SJSA1 (cell line): ENCODE results near the gene EVPL. TPM values are rescaled to one million over a fixed set of nuclear protein-coding genes. Genes with fewer than 3 reads are reported as not detected.
A peak's percentile ranks its signal among the peaks of the same experiment; 100 is the strongest.

Source experiments
- DNase-seq, 2 experiments: peaks; one replicate each; pipeline ENCODE4 v3.0.0-alpha.2; 2015 to 2020; ENCODE audit warnings: low spot score in 2 of 2, low read depth in 1 of 2
- H3K27ac ChIP-seq: fragments of 250-450 bp; sonication (Bioruptor Pico); 2 replicates; pipeline ENCODE4 v1.5.1; 2020; ENCODE audit warnings: mild to moderate bottlenecking, moderate library complexity
- H3K27me3 ChIP-seq: fragments of 250-450 bp; sonication (Bioruptor Pico); replicated peaks from 2 replicates; pipeline ENCODE4 v1.5.1; 2020; ENCODE audit warnings: mild to moderate bottlenecking, moderate library complexity
- H3K36me3 ChIP-seq: fragments of 250-450 bp; sonication (Bioruptor Pico); 2 replicates; pipeline ENCODE4 v1.5.1; 2020; ENCODE audit warnings: mild to moderate bottlenecking
- H3K4me1 ChIP-seq: fragments of 250-450 bp; sonication (Bioruptor Pico); replicated peaks from 2 replicates; pipeline ENCODE4 v1.6.1; 2021; ENCODE audit warnings: mild to moderate bottlenecking
- H3K4me3 ChIP-seq: fragments of 250-450 bp; sonication (Bioruptor Pico); 2 replicates; pipeline ENCODE4 v1.5.1; 2020; ENCODE audit warnings: mild to moderate bottlenecking
- H3K9me3 ChIP-seq: fragments of 250-450 bp; sonication (Bioruptor Pico); replicated peaks from 2 replicates; pipeline ENCODE4 v1.5.1; 2020; ENCODE audit warnings: mild to moderate bottlenecking
- total RNA-seq: library from RNA; depleted of rRNA; stranded (reverse); fragments of >200 nt; shearing (Covaris generic); gene quantifications from 2 replicates; pipeline ENCODE4 v1.2.3, GENCODE V29; 2014

Gene EVPL
- total RNA-seq, 1 experiment from 2014 or later = not detected

DNA sequence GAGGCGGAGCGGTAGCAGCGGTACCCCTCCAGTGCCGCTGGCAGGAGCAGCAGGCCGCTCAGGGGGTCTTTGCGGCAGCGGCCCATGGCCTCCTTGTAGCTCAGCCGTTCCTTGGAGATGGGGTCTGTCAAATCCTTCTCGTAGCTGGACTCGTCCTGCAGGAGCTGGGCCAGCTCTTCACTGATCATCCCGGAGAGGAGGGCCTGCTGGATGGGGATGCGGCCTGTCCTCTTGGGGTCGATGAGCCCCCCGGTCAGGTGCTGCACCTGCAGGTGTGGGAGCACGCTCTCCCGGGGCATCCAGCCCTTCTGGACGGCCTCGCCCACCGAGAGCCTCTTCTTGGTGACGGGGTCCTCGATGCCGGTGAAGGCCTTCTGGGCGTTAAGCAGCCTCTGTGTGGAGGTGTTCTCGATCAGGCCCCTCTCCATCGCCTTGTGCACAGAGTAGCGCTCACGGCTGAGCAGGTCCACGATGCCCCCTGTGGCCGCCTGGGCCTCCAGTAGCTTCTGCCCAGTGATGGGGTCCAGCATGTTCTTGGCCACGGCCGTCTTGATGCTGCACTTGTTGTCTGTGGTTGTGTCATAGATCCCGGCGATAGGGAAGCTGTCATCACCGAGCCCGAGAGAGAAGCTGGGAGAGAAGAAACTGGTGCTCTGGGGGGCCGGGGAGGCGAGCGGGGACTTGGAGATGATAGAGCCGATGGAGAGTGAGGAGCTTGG is 19.8 kb downstream of the EVPL start:
- H3K4me1 ChIP-seq = peaks cover 14% of the 10 kb centered on the region
- no peak overlapping the region for H3K4me3 ChIP-seq
- peaks cover 9% of the 10 kb centered on the region for H3K36me3 ChIP-seq
- no peak overlapping the region for H3K27ac ChIP-seq
- no peaks in the 10 kb centered on the region for H3K27me3 ChIP-seq
- no peak for DNase-seq
- H3K9me3 ChIP-seq = no peaks in the 10 kb centered on the region

DNA sequence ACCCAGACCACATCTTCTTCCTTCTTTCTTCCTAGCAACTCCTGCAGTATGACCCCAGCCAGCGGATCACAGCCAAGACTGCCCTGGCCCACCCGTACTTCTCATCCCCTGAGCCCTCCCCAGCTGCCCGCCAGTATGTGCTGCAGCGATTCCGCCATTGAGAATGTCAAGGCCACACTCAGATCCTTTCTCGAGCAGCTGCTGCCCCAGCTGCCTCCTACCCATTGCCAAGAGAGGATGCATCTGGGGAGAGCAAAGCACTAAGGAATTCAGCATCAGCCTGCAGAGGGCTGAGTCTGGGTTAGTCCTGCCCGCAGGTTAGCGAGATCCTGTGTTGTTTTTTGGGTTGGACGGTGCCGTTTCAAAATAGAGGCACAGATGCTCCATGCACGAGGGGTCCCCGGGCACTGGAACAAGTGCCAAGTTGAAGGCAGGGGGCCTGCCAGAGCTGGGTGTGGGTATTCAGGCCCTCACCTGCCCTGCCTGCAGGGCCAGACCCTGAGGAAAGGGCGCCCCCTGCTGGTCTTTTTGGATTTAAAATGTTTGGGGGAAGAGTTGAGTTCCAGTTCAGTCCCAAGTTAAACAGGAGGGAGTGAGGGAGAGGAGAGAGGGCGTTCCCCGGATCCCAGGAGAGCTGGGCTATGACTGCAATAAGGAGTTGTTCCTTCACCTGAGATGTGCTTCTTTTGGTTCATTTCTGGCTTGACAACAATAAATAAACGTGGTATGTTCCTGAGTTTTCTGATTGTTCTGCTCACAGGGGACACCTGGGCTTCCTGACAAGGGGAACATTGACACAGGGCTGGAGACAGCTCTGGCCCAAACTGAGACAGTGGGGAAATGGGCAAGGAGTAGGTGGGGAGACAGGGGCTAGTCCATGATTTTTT is 21.6 kb downstream of the EVPL start:
- Histone ChIP-seq H3K4me3 (no peak overlapping the region), H3K36me3 (peaks cover 12% of the 10 kb centered on the region), H3K27ac (no peak overlapping the region), H3K27me3 (no peaks in the 10 kb centered on the region), H3K4me1 (peaks cover 14% of the 10 kb centered on the region), H3K9me3 (no peaks in the 10 kb centered on the region)
- peak; percentile 80 to 86 for DNase-seq

DNA sequence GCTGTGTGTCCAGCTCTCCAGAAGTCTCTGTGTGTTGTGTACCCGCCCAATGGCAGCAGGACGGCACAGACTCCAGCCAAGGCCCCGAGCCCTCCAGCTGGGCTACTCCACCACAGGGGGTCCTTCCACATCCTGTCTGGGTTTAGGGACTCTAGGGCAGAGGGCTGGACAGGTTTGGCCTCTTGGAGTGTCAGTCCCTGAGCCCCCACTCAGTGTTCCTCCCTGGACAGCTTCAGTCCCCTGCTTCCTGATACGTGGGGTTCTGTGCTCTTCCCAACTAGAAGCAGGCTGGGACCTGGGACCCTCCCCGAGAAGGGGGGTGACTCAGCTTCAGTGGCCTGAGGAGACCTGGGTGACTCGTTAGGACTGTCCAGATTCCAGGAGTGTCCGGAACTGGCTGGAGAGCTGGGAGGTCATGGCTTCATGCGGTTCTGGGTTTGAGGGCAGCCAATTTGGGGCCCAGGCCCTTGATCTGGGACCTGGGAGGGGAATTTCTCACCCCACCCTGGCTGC is 22.3 kb downstream of the EVPL start:
- H3K4me1 ChIP-seq = peaks cover 14% of the 10 kb centered on the region
- no peak overlapping the region for H3K27ac ChIP-seq
- DNase-seq = no peak
- no peaks in the 10 kb centered on the region for H3K9me3 ChIP-seq
- no peak overlapping the region for H3K4me3 ChIP-seq
- no peaks in the 10 kb centered on the region for H3K27me3 ChIP-seq
- H3K36me3 ChIP-seq = peaks cover 18% of the 10 kb centered on the region

DNA sequence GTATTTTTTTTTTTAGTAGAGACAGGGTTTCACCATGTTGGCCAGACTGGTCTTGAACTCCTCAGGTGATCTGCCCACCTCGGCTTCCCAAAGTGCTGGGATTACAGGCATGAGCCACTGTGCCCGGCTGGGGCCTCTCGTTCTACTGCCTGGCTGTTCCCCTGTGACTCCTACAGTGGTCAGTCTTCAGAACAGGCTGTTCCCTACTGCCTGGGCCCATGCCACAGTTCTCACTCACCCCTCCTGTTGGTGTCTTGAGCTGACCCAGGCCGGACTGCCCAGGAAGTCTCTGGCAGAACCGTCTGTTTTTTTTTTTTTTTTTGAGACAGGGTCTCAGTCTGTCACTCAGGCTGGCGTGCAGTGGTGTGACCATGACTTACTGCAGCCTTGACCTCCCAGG is 23.2 kb downstream of the EVPL start:
- Histone ChIP-seq H3K27me3 (no peaks in the 10 kb centered on the region), H3K9me3 (no peaks in the 10 kb centered on the region), H3K27ac (no peak overlapping the region), H3K4me1 (peaks cover 14% of the 10 kb centered on the region), H3K4me3 (no peak overlapping the region), H3K36me3 (peaks cover 18% of the 10 kb centered on the region)
- DNase-seq = no peak

DNA sequence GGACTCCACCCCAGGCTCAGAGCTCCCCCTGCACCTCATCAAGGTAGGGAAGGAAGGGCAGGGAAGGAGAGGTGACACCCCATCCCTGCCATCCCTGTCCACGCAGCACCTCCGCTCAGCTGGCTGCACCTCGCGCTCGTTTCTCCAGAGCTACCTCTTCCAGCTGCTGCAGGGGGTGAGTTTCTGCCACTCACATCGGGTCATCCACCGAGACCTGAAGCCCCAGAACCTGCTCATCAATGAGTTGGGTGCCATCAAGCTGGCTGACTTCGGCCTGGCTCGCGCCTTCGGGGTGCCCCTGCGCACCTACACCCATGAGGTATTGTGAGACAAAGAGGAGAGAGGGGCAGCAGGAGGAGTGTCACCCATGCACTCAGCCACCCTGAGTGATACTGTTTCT is 25.0 kb downstream of the EVPL start:
- Histone ChIP-seq H3K4me1 (peaks cover 30% of the 10 kb centered on the region), H3K36me3 (peaks cover 18% of the 10 kb centered on the region), H3K27ac (no peak overlapping the region), H3K27me3 (no peaks in the 10 kb centered on the region), H3K9me3 (no peaks in the 10 kb centered on the region), H3K4me3 (no peak overlapping the region)
- no peak for DNase-seq

DNA sequence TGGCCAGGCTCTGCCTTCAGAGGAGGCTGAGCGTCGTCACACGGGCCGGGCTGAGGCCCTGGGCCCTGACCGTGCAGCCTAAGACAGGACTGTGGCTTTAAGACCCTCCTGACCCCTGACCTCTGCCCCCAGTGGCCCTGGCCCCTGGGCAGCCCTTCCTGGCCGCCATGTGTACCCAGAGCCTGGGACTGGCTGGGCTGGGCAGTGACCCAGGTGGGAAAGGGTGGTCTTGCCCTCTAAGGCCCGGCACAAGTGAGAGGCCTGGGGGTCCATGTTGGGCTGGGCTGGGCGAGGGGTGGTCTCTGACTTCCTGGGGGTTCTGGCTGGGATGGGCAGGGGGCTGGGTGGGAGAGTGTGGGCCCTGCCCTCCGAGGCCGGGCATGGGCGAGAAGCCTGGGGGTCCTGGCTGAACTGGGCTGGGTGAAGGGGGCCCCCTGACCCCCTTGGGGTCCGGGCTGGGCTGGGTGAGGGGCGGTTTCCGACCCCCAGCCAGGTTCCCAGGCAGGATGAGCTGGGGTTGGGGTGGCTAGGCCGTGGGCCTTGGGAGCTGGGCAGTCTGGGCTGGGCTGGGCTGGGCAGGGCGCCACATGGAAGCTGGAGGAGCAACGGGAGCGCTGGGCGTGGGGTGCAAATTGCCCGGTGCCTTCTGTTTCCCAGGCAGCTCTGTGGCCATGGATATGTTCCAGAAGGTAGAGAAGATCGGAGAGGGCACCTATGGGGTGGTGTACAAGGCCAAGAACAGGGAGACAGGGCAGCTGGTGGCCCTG is 26.2 kb downstream of the EVPL start, which contains the start of gene CDK3:
TSS of gene CDK3 (plus strand) at position 101 of the 767 bp plus-strand sequence. CDS start at position 672, 571 bp downstream.
- peaks cover 36% of the 10 kb centered on the region for H3K4me1 ChIP-seq
- no peaks in the 10 kb centered on the region for H3K27me3 ChIP-seq
- peaks cover 18% of the 10 kb centered on the region for H3K36me3 ChIP-seq
- no peaks in the 10 kb centered on the region for H3K9me3 ChIP-seq
- H3K4me3 ChIP-seq = no peak within 1 kb of the TSS
- no peak for DNase-seq
- no peak within 1 kb of the TSS for H3K27ac ChIP-seq

DNA sequence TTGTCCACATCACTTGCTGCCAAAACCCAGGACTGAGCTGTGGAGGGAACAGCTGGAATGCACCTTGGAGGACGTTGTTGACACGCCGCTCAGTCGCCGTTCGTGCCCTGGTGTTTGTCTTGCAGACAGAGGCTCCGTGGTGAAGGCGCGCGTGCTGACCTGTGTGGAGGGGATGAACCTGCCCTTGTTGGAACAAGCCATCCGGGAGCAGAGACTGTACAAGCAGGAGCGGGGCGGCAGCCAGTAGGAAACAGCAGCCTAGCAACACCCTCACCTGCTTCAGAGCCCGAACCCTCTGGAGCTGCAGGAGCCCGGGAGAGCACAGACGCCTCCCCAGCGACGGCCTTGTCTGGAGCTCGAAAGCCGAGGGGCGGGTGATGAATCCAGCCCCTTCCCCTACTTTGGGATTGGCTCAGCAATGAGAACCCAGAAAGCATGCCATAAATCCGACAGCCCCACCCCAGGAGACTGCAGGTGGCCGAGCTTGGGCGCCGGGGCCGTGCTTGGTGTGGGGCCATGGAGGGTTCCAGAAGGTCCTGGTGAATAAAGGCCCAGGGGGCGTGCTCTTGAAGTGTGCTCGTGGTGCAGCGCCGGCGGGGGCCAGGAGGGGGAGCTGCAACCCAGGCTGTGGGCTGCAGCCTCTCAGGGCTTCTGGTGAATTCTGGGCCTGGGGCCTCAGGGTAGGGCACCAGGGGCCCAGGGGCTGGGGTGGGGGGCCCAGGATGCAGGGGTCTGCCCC is 26.9 kb downstream of the EVPL start:
- Histone ChIP-seq H3K36me3 (peaks cover 21% of the 10 kb centered on the region), H3K4me3 (no peak overlapping the region), H3K27ac (no peak overlapping the region), H3K27me3 (no peaks in the 10 kb centered on the region), H3K4me1 (peaks cover 30% of the 10 kb centered on the region), H3K9me3 (no peaks in the 10 kb centered on the region)
- DNase-seq = peak in 1 of 2 experiments; percentile 73

DNA sequence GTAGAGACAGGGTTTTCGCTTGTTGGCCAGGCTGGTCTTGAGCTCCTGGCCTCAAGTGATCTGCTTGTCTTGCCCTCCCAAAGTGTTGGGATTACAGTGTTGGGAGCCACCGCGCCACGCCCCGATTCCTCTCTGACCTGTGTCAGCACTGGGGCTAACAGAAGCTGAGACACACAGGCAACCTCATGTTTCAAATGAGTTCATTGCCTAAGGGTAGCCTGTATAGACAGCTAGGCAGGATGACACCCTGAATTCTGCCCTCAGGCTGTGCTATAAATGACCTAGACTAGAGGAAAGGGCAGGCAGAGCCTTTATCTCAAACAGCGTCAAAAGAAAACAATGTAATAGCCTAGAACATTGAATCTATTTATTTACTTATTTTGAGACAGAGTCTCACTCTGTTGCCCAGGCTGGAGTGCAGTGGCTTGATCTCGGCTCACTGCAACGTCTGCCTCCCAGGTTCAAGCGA is 28.7 kb downstream of the EVPL start:
- H3K4me3 ChIP-seq = no peak overlapping the region
- H3K36me3 ChIP-seq = peaks cover 15% of the 10 kb centered on the region
- H3K27ac ChIP-seq = no peak overlapping the region
- H3K4me1 ChIP-seq = peaks cover 22% of the 10 kb centered on the region
- H3K27me3 ChIP-seq = no peaks in the 10 kb centered on the region
- DNase-seq = peak in 1 of 2 experiments; percentile 33
- H3K9me3 ChIP-seq = no peaks in the 10 kb centered on the region

DNA sequence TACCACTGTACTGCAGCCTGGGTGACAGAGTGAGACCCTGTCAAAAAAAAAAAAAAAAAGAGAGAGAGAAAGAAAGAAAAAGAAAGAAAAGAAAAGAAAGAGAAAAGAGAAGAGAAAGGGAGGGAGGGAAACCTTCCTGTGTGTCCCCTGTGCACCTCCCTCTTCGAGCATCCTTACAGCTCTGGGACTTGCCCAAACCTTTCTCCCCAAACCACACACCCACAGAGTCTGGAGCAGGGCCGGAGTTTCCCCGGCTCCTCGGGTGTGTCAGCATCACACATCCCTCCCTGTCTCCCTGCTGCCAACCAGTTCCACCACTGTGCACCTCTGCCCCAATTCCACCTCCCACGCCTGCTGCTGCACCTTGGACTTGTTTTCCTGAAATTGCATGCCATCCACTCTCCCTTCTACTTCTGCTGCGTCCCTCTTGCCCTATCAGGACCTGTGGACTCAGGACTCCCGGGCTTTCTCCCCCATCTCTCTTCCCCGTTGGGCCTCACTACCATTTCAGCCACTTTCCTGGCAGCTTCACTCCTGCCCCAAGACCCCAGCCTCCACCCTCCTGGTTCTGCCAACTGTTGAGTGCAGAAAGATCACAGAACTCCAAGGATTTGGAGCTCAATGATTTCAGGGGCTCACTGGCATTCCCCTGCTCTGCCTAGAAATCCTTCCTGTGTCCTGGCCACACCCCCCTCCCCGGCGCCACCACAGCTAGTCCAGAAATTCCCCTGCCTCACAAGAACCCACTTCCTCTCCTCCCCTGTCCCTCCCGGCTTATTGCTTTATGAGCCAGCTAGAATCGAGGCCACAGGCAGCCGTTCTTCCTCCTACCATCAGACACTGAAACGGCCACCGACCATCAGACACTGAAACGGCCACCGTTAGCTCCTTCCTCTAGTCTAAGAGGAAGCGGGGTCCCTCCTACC is 30.2 kb downstream of the EVPL start:
- H3K27ac ChIP-seq = peak overlapping the region; percentile 46

DNA sequence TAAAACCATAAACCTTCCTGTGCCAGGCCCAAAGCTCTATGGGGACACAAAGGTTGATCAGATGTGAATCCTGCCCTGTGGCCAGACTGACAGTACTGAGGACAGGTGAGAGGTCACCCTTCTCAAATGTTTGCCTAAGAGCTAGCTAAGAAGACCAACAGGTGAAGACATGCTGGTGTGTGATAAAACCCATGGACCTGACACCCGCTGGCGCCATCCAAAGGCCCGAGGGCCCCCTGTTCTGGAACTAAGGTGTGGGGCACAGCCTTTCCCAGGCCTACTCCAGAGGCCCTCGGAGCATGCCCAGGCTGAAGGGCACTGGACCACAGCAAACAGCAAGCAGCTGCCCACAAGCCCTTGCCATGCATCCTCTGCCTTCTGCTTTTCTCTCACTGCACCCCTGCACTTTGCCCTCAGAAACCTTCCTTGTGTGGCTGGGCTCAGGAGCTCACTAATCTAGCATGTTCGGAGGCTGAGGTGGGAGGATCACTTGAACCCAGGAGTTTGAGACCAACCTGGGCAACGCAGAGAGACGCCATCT is 31.7 kb downstream of the EVPL start:
- no peaks in the 10 kb centered on the region for H3K9me3 ChIP-seq
- H3K4me1 ChIP-seq = peaks cover 22% of the 10 kb centered on the region
- H3K36me3 ChIP-seq = peaks cover 20% of the 10 kb centered on the region
- no peak overlapping the region for H3K27ac ChIP-seq
- DNase-seq = no peak
- no peak overlapping the region for H3K4me3 ChIP-seq
- no peaks in the 10 kb centered on the region for H3K27me3 ChIP-seq

More for the DNA sequence above, 30.2 kb downstream of the EVPL start:
- Histone ChIP-seq H3K4me1 (peaks cover 22% of the 10 kb centered on the region), H3K36me3 (peaks cover 15% of the 10 kb centered on the region), H3K4me3 (no peak overlapping the region), H3K9me3 (no peaks in the 10 kb centered on the region), H3K27me3 (no peaks in the 10 kb centered on the region)
- peak; percentile 79 to 92 for DNase-seq

DNA sequence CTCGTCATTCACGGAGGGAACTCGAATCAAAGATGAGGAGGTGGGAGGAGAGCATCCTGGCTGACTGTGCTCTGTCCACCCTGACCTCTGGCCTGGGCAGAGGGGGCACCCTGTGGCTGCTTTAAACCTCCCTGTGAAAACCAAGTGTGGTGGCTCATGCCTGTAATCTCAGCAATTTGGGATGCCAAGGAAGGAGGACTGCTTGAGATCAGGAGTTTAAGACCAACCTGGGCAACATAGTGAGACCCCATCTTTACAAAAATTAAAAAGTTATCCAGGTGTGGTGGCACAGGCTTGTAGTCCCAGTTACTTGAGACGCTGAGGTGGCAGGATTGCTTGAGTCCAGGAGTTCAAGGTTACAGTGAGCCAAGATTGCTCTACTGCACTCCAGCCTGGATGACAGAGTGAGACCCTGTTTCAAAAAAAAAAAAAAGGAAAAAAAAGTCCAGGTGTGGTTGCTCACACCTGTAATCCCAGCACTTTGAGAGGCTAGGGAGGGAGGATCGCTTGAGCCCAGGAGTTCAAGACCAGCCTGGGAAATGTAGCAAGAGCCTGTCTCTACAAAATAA is 32.2 kb downstream of the EVPL start:
- Histone ChIP-seq H3K9me3 (no peaks in the 10 kb centered on the region), H3K4me1 (peaks cover 22% of the 10 kb centered on the region), H3K4me3 (no peak overlapping the region), H3K36me3 (peaks cover 14% of the 10 kb centered on the region), H3K27me3 (no peaks in the 10 kb centered on the region), H3K27ac (no peak overlapping the region)
- no peak for DNase-seq
